ENCODE data around the gene GDA. TPM values are rescaled to one million over a fixed set of nuclear protein-coding genes. Genes with fewer than 3 reads are reported as not detected.
"Not testable (repeated sequence)": the region's sequence is repeated elsewhere in the genome, so short reads cannot be mapped to it uniquely, and the experiment has no call there.

Gene GDA
- total RNA-seq, 6 experiments from 2014 or later: 26.8 to 69.6 (median 45.3) TPM

- no peaks in the 10 kb centered on the region for H3K4me1 ChIP-seq
- 94% methylated on average over 2 of the region's 6 CpGs for WGBS (ENCODE audit: insufficient coverage, low coverage, low lambda C conversion rate, missing lambda C conversion rate)
- no peak overlapping the region for H3K4me3 ChIP-seq
- no peak for TF ChIP-seq CTCF (IDR thresholded peaks at IDR 0.05)
- TF ChIP-seq POLR2A (IDR thresholded peaks at IDR 0.05): no peak
- intact Hi-C loops (cut with DNase I): no loop called here
- H3K27ac ChIP-seq: no peak overlapping the region
- DNase-seq (no peak), ATAC-seq (no peak)
- H3K36me3 ChIP-seq: peaks cover 0 to 8% (median 0%) of the 10 kb centered on the region in 4 donors
- H3K27me3 ChIP-seq: no peaks in the 10 kb centered on the region
- no peaks in the 10 kb centered on the region for H3K9me3 ChIP-seq
These were observed 107.7 kb downstream of the GDA start for GRCh38 chr9:72256931-72257330.

GRCh38 chr9:72257814-72258213, 108.6 kb downstream of the GDA start:
- Histone ChIP-seq H3K9me3 (no peaks in the 10 kb centered on the region), H3K27ac (no peak overlapping the region), H3K4me3 (no peak overlapping the region), H3K36me3 (peaks cover 0 to 8% (median 0%) of the 10 kb centered on the region in 4 donors), H3K27me3 (no peaks in the 10 kb centered on the region), H3K4me1 (no peaks in the 10 kb centered on the region)
- intact Hi-C loops (cut with DNase I): no loop called here
- TF ChIP-seq POLR2A (IDR thresholded peaks at IDR 0.05): no peak
- TF ChIP-seq CTCF (IDR thresholded peaks at IDR 0.05): no peak
- DNase-seq (no peak), ATAC-seq (peak in 1 of 4 donors; percentile 53)
- WGBS (ENCODE audit: insufficient coverage, low coverage, low lambda C conversion rate, missing lambda C conversion rate): 75% methylated on average over 3 of the region's 3 CpGs

- ATAC-seq (peak; percentile 29 to 73 (median 34)), DNase-seq (no peak)
- Histone ChIP-seq H3K27ac (no peak overlapping the region), H3K4me3 (no peak overlapping the region), H3K9me3 (no peaks in the 10 kb centered on the region), H3K36me3 (no peaks in the 10 kb centered on the region), H3K27me3 (no peaks in the 10 kb centered on the region), H3K4me1 (no peaks in the 10 kb centered on the region)
- intact Hi-C loops (cut with DNase I): no loop called here
- WGBS (ENCODE audit: insufficient coverage, low coverage, low lambda C conversion rate, missing lambda C conversion rate): 13% methylated on average over 2 of the region's 2 CpGs
- TF ChIP-seq CTCF (IDR thresholded peaks at IDR 0.05) (no peak), POLR2A (IDR thresholded peaks at IDR 0.05) (no peak)
These were observed 112.8 kb downstream of the GDA start for GRCh38 chr9:72262063-72262462.

GRCh38 chr9:72263572-72263971, 114.3 kb downstream of the GDA start:
- DNase-seq (no peak), ATAC-seq (no peak)
- Histone ChIP-seq H3K27me3 (no peaks in the 10 kb centered on the region), H3K36me3 (no peaks in the 10 kb centered on the region), H3K27ac (no peak overlapping the region), H3K4me1 (no peaks in the 10 kb centered on the region), H3K4me3 (no peak overlapping the region), H3K9me3 (no peaks in the 10 kb centered on the region)
- WGBS (ENCODE audit: insufficient coverage, low coverage, low lambda C conversion rate, missing lambda C conversion rate): 80% methylated on average over 1 of the region's 1 CpG
- TF ChIP-seq CTCF (IDR thresholded peaks at IDR 0.05) (no peak), POLR2A (IDR thresholded peaks at IDR 0.05) (no peak)
- intact Hi-C loops (cut with DNase I): no loop called here

GRCh38 chr9:72268961-72269360, 119.7 kb downstream of the GDA start:
- Histone ChIP-seq H3K27ac (no peak overlapping the region), H3K27me3 (no peaks in the 10 kb centered on the region), H3K36me3 (no peaks in the 10 kb centered on the region), H3K4me1 (peaks cover 0 to 5% (median 0%) of the 10 kb centered on the region in 4 donors), H3K4me3 (no peak overlapping the region), H3K9me3 (no peaks in the 10 kb centered on the region)
- intact Hi-C loops (cut with DNase I): no loop called here
- no peak for ATAC-seq
- no peak for DNase-seq
- TF ChIP-seq CTCF (IDR thresholded peaks at IDR 0.05) (no peak), POLR2A (IDR thresholded peaks at IDR 0.05) (no peak)
- WGBS (ENCODE audit: insufficient coverage, low coverage, low lambda C conversion rate, missing lambda C conversion rate): 40% methylated on average over 1 of the region's 3 CpGs

GRCh38 chr9:72270359-72270758, 121.1 kb downstream of the GDA start:
- not testable (repeated sequence) for H3K27me3 ChIP-seq, H3K9me3 ChIP-seq, DNase-seq, H3K36me3 ChIP-seq, H3K4me1 ChIP-seq, ATAC-seq, H3K4me3 ChIP-seq, H3K27ac ChIP-seq
- intact Hi-C loops (cut with DNase I): loop anchor here (5.0 to 10.0 kb wide), 2 partner anchors 233 to 324 kb away; no protein-coding TSS in a partner anchor
- 95% methylated on average over 3 of the region's 3 CpGs for WGBS (ENCODE audit: insufficient coverage, low coverage, low lambda C conversion rate, missing lambda C conversion rate)

Measured in right lobe of liver (tissue), 6 donors.